Activated gamma-delta T cell (primary cell): ENCODE measurements around the gene ASXL1.
"Not testable (repeated sequence)": the region's sequence is repeated elsewhere in the genome, so short reads cannot be mapped to it uniquely, and the experiment has no call there.

Experiments used
- DNase-seq: peaks from one replicate; lab custom pipeline; 2025; lab: John Stamatoyannopoulos, UW

The ASXL1 gene

GRCh38 chr20:32465901-32466675, 108.0 kb downstream of the ASXL1 start:
- not testable (repeated sequence) for DNase-seq

GRCh38 chr20:32466739-32467505, 108.8 kb downstream of the ASXL1 start:
- DNase-seq: no peak

GRCh38 chr20:32467506-32468312, 109.6 kb downstream of the ASXL1 start:
- no peak for DNase-seq

GRCh38 chr20:32468313-32468640, 110.1 kb downstream of the ASXL1 start:
- DNase-seq: no peak

GRCh38 chr20:32468860-32469259, 110.7 kb downstream of the ASXL1 start:
- DNase-seq: no peak

- no peak for DNase-seq
These were observed 112.1 kb downstream of the ASXL1 start for GRCh38 chr20:32470025-32470861.

GRCh38 chr20:32470940-32471339, 112.8 kb downstream of the ASXL1 start:
- DNase-seq: no peak

- no peak for DNase-seq
These were observed 114.6 kb downstream of the ASXL1 start for GRCh38 chr20:32472581-32473207.

GRCh38 chr20:32473231-32474008, 115.3 kb downstream of the ASXL1 start:
- no peak for DNase-seq

GRCh38 chr20:32474009-32474716, 116.0 kb downstream of the ASXL1 start:
- DNase-seq: no peak

- DNase-seq: no peak
These were observed 116.5 kb downstream of the ASXL1 start for GRCh38 chr20:32474717-32474966.

GRCh38 chr20:32474967-32475811, 117.1 kb downstream of the ASXL1 start:
- DNase-seq: no peak

GRCh38 chr20:32476684-32477593, 118.8 kb downstream of the ASXL1 start:
- no peak for DNase-seq

- no peak for DNase-seq
These were observed 119.7 kb downstream of the ASXL1 start for GRCh38 chr20:32477594-32478512.

- no peak for DNase-seq
These were observed 120.4 kb downstream of the ASXL1 start for GRCh38 chr20:32478576-32478975.

- no peak for DNase-seq
These were observed 120.9 kb downstream of the ASXL1 start for GRCh38 chr20:32479012-32479411.

GRCh38 chr20:32479697-32480171, 121.6 kb downstream of the ASXL1 start:
- no peak for DNase-seq
